ENCODE measurements around the gene PTPN2. TPM values are rescaled to one million over a fixed set of nuclear protein-coding genes. Genes with fewer than 3 reads are reported as not detected.
A peak's percentile ranks its signal among the peaks of the same experiment; 100 is the strongest.

The PTPN2 gene
- total and polyA plus RNA-seq, 9 of the 15 experiments (the other 6 are each of a cell fraction or from before 2014, with no cell fraction given) = 36.6 to 66.4 (median 43.8) TPM

GRCh38 chr18:12857991-12858544 is 26.0 kb downstream of the PTPN2 start (continued):
- TF ChIP-seq ZNF274 (IDR thresholded peaks at IDR 0.05; ENCODE audit: borderline replicate concordance, low read depth, low read length) (no peak), RBM34 (IDR thresholded peaks at IDR 0.05; ENCODE audit: borderline replicate concordance, insufficient read depth, low read length) (no peak), MIER1 (IDR thresholded peaks at IDR 0.05; ENCODE audit: low read depth) (no peak), ZBTB5 (IDR thresholded peaks at IDR 0.05) (no peak), ZNF57 (CRISPR knock-in tag; IDR thresholded peaks at IDR 0.05) (no peak)

GRCh38 chr18:12857215-12857905 is 26.7 kb downstream of the PTPN2 start:
- ChIA-PET POLR2A (interaction anchor here (0.6 kb wide), 1 partner anchor 138 kb away, joined by 3 read pairs; no protein-coding TSS in a partner anchor), CTCF (ENCODE audit: low intra/inter-chr PET ratio) (no interaction called here)
- FAIRE-seq (no peak), ATAC-seq (no peak), DNase-seq (ENCODE audit: extremely low read depth in 1 of 4, low spot score in 3 of 4) (no peak)
- in situ Hi-C loops (cut with MboI) = no loop called here
- Histone ChIP-seq H3K4me2 (ENCODE audit: insufficient read depth, low read length) (no peak overlapping the region), H3K9ac (ENCODE audit: insufficient read depth in 1 of 2, low read depth in 2 of 2, low read length in 2 of 2) (no peak overlapping the region), H3K9me1 (ENCODE audit: control insufficient read depth, insufficient read depth, low read length) (no peaks in the 10 kb centered on the region), H3K4me3 (no peak overlapping the region), H3K9me3 (replicated peaks; ENCODE audit: control insufficient read depth, insufficient read depth, low read depth, low read length) (no peaks in the 10 kb centered on the region), H2AFZ (ENCODE audit: low read depth, low read length) (no peak overlapping the region), H4K20me1 (replicated peaks; ENCODE audit: control insufficient read depth, insufficient read depth, low read length) (no peaks in the 10 kb centered on the region), H3K27ac (ENCODE audit: extremely low read depth, low read depth, low read length) (no peak overlapping the region), H3K27me3 (ENCODE audit: control insufficient read depth in 2 of 2, insufficient read depth in 2 of 2, low read length in 2 of 2) (no peaks in the 10 kb centered on the region), H3K79me2 (ENCODE audit: control insufficient read depth, insufficient read depth, low read length) (peaks cover 29% of the 10 kb centered on the region), H3K4me1 (replicated peaks in 1 of 2; ENCODE audit: control insufficient read depth in 2 of 2, insufficient read depth in 2 of 2, low read length in 2 of 2) (no peaks in the 10 kb centered on the region; a peak in 1 of 5 replicates), H3K36me3 (ENCODE audit: control insufficient read depth, insufficient read depth, low read length) (peaks cover 22% of the 10 kb centered on the region; the same call in 1 of the 3 replicates)
- 59% methylated on average over 6 of the region's 6 CpGs for WGBS (ENCODE audit: insufficient coverage, low coverage, missing lambda C conversion rate)
- BruUV-seq (replicated peaks) = TSS peak; percentile 23
- intact Hi-C loops (cut with micrococcal nuclease) = no loop called here
- TF ChIP-seq GABPB2 (CRISPR knock-in tag; conservative IDR thresholded peaks at IDR 0.05) (no peak), ZNF174 (CRISPR knock-in tag; IDR thresholded peaks at IDR 0.05) (no peak), PHB (CRISPR knock-in tag; IDR thresholded peaks at IDR 0.05) (no peak)

All from K562 (cell line).